ENCODE results near the gene BTG2.

- TF ChIP-seq, protein P1, sequence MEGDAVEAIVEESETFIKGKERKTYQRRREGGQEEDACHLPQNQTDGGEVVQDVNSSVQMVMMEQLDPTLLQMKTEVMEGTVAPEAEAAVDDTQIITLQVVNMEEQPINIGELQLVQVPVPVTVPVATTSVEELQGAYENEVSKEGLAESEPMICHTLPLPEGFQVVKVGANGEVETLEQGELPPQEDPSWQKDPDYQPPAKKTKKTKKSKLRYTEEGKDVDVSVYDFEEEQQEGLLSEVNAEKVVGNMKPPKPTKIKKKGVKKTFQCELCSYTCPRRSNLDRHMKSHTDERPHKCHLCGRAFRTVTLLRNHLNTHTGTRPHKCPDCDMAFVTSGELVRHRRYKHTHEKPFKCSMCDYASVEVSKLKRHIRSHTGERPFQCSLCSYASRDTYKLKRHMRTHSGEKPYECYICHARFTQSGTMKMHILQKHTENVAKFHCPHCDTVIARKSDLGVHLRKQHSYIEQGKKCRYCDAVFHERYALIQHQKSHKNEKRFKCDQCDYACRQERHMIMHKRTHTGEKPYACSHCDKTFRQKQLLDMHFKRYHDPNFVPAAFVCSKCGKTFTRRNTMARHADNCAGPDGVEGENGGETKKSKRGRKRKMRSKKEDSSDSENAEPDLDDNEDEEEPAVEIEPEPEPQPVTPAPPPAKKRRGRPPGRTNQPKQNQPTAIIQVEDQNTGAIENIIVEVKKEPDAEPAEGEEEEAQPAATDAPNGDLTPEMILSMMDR (conservative IDR thresholded peaks at IDR 0.05 in 1 of 2, IDR thresholded peaks at IDR 0.05 in 1 of 2; ENCODE audit: low read depth in 1 of 2, low read length in 2 of 2) = no peak
- no peak for TF ChIP-seq EZH2 (IDR thresholded peaks at IDR 0.05; ENCODE audit: low read length, missing control alignments)
Observed at GRCh38 chr1:203302894-203303293, 2.4 kb upstream of the BTG2 start.
